Measurements from ENCODE around the gene GOLGA6D.
"Not testable (repeated sequence)": the region's sequence is repeated elsewhere in the genome, so short reads cannot be mapped to it uniquely, and the experiment has no call there.

- peak; percentile 49 for TF ChIP-seq CTCF (IDR thresholded peaks at IDR 0.05; ENCODE audit: poor library complexity)
- not testable (repeated sequence) for TF ChIP-seq EZH2 (IDR thresholded peaks at IDR 0.05; ENCODE audit: borderline replicate concordance)
Observed at GRCh38 chr15:75299311-75299688, 16.7 kb downstream of the GOLGA6D start.
